ENCODE results near the gene CLIP4.

Gene CLIP4

DNA sequence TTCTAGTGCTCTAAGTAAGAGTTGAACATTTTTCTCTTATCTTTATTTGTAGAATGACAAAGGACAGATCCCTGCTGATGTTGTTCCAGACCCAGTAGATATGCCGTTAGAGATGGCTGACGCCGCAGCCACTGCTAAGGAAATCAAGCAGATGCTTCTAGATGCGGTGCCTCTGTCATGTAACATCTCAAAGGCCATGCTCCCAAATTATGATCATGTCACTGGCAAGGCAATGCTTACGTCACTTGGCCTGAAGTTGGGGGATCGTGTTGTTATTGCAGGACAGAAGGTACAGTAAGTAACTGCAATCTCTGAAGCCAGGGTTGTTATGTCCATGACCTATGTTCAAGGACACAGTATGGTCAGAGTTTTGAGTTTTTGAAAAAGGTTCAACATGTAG, 28.4 kb downstream of the CLIP4 start:
- no peak for DNase-seq

DNA sequence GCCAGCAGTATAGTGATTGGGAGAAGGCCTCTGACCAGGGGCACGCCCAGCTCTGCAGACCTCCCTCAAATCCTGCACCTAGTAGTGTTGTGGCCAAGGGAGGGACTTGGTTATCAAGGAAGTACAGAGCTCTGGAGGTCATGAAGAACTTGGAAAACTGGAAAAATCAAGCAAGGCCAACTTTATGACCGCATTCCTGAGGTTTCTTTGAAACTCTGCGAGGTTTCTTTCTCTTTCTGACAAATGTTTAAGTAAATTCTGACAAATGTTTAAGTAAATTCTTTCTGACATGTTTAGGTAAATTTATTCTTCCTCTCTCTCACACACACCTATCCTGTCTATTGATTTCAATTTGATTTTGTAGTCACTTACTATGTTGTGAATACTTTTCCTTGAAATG, 31.0 kb downstream of the CLIP4 start:
- no peak for DNase-seq

DNA sequence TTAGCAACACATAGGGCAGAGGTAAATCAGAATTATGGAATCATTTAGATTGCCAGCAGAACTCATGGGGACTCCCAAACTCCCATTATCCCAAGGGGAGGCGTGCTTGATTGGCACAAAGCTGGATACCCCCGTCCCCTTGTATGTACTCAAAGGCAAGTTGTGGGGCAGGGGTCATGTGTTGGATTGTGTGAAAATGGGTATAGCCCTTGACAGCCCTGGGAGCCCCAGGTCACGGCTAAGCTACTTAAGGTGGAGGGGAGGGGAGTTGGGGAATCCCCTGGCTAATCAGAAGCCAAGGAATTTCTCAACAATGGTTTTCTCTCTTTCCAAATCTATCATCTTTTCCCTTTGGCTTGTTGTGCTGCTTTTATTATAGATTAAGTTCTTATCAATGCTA, 32.7 kb downstream of the CLIP4 start:
- DNase-seq = no peak

DNA sequence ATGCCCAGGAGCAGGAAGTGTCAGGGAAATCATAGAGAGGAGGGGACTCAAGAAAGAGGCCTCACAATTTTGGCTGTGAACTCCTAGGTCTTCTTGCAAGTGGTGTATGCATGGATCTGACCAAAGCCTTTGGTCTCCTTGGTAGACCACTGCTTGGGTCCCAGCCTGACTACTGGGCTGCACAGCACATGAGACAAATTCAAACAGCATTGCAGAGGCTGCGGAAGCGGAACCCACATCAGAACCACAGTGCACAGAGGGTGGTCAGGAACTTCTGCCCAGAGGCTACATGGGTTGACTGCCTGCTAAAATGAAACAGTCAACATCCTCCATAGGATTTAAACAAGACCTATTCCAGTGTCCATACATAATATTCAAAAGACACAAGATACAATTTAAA, 39.4 kb downstream of the CLIP4 start:
- no peak for DNase-seq

DNA sequence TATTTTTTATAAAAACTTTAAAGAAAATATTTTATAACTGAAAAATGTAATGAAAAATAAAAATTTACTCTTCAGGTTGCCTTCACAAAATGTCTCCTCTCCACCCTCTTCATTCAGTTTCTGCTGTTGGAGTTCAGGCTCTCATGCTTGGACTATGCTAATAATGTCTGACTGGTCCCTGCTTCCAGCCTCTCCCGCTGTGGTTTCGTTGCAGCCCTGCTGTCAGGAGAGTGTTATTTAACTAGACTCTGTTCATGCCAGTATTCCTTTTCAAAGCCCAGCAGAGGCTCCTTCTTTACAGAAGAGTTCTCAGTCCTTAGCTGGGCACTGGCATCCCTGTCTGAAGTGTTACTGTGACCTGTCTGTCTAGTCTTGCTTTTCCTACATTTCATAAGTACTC, 40.4 kb downstream of the CLIP4 start:
- no peak for DNase-seq

DNA sequence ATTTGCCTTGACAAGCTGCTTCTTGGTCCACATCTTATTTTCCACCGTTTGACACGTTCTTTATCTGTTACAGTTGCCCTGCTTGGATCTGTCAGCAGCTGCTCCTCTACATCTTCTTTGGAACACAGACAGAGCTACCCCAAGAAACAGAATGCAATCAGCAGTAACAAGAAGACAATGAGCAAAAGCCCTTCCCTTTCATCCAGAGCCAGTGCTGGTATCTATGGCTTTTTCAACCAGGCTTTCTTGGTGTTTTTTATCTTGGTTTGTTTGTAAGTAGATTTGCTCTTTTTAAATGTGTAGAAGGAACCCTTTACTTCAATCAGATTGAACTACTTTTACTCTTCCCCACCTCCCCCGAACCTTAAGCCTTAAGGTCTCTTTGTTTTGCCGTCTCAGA, 41.9 kb downstream of the CLIP4 start:
- DNase-seq = no peak

DNA sequence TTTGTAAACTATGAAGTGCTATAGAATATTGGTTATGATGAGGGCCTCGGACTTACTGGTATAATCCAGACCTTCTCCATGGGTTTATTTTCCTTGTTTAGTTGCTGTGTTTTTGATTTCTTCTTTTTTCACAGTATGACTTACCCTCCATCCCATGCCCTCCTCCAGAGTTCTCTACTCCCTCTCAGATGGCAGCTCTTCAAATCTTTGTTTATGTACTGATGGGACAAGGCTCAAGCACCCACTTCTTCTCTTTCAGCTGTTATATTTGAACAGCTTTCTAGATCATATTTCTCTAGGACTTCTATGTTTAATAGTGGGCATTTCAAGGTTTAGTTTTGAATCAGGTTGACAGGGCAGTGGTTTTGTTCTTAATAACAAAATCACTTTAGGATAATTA, 43.9 kb downstream of the CLIP4 start:
- no peak for DNase-seq

DNA sequence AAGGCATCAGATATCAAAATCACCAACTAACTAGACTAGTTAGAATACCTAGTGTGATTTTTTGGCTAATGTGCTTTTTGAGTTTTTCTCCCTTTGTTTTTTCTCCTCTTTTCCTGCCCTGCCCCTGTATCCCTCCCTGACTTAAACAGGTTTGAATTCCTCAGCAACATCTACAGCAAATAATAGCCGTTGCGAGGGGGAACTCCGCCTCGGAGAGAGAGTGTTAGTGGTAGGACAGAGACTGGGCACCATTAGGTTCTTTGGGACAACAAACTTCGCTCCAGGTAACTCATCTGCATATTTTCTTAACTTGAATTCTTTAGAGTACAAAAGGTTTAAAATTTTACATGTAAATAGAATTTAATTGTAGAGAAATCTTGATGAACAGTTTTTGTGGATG, 45.0 kb downstream of the CLIP4 start:
- no peak for DNase-seq

DNA sequence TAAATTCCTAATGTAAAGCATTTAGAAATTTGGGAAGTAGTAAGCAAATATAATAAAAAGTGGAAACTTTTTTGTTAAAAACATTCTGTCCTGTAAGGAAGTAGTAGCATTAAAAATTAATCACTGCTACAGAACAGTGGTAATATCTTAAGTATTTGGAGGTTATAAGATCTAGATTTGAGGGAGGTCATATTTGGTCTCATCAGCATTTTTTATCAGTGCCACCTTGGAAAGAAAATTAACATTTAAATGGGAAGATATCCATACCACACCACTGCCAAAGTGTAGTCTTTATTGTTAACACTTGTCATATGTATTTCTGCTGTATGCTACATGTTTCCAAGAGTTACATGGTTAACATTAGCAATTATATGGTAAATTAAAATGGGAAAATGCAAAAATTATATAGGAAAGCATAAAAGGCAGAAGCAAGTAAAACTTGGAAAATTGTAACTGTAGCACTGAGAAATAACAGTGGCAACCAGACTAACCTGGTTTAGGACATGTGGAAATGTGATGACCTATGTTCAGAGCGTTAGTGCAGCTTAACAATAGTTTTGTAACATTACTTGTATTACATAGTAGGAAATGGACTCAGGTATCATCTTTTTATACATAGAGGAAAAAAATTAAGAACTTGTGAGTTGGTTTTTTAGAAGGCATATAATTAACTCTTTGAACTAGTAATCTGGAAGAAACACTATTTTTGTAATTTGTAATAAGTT, 47.2 kb downstream of the CLIP4 start:
- no peak for DNase-seq

DNA sequence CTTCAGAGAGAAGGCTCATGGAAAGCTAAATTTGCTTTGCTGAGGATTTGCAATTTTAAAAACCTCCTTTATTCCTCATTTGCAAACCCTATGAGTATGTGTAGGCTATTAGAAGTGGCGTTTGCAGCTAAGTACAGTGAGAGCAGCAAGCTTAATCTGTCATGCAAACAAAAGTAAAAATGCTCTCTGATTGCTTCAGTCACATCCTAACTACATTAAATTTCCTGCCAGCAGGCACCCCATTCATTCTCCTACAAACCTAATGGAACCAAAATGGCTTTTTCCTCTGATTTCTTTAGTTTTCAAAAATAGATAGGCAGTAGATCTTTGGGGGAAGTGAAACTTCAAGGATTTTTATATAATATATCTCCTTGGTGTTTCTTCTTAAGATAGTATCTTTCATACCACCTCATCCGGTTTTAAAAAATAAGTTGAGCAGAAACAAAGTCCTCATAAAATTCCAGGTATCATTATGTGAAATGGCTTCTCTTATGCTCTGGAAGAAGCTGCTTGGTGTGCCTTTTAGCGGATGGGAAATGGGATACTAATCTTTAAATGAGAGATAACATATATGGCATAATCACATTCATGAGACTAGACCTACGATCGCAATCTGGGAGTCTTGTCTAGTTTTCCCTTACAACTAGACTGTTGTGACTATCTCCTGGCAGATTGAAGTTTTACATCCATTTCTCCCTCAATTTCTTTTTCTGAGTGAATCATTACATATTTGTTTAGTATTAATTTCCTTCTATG, 49.1 kb downstream of the CLIP4 start:
- DNase-seq = no peak

DNA sequence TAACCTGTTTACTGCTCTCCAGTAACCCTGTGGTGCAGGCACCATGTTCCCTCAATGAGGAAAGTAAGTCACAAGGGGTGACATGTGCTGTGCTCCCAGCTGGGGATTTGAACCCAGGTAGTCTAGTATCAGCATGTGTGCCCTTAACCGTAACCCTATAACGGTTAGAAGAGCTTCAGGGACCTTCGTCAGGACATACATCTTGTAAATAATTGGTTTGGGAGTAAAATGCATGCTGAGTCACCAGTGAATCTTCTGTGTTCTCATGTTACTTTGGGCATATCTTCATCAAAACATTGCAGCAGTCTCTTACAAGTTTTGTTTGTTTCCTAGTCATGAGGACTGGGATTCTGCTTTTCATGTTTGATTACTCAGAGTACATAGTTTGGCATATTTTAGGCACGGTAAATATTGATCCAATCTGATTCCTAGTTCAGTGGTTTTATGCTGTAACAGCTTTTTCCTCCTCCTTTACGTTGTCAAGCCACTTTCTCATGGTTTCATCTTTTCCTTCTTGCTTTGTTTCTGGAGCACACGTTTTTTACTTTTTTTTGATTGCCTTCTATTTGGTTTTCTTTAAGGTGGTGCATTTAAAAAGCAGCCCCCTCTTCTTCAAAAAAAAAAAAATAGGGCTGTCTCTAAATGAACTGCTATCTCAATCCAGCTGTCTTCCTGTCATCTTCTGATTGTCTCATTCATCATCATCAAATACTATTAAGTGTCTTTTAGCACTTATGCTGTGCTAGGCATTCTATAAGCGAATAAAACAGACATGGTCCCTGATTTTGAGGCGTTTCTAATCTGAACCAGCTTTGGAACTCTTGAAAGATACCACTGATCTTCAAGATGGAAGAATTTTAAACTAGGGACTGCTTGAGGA, 50.4 kb downstream of the CLIP4 start:
- no peak for DNase-seq

DNA sequence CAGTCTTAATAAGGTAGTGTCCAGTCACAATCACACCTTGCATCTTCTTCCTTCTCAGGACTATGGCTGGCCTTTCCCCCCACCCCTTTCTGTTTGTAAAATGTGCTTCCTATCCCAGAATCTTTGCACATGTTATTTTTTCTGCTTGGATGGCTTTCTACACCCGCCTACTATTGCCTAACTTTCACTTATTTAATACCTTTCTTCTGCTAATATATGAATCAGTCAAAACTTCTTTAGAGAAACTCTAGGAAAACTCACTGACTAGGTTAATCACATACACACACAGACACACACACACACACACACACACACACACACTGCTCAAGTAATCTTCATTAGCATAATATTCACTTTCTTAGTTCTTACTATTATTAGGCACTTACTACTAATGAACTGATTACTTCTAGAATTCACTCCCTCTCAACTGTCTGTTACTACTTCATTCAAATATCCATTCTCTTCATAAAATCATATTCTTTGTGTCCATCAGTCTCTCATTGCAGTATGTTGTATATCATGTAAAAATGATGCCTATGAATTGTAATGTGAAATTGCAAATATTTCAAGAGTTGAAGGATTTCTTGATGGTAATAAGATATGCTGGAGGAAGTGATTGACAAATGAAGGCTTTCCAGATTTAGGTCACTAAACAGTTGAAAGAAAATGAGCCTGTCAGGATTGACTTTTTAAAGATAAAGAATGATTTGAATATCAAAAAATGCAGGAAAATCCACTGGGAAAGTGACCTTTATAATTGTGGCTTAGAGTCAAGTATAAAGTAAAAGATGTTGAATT, 51.2 kb downstream of the CLIP4 start:
- no peak for DNase-seq

DNA sequence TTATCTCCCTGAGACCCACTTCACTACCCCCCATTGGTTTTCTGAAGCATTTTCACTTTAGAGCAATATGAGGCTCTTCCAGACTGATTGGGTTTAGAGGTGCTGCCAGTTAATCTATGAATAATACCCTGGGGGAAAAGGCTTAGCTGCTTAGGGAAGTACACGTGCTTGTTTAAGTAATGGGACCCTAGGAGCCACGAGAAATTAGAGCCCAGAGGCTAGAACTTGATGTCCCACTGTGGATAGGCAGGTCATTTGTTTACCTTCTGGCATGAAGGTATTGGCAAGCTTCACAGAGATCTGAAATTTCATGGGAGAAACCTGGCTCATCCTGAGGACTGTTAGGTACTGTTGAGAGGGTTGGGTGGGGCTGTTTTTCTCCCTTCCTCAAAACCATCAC, 59.7 kb downstream of the CLIP4 start:
- no peak for DNase-seq

DNA sequence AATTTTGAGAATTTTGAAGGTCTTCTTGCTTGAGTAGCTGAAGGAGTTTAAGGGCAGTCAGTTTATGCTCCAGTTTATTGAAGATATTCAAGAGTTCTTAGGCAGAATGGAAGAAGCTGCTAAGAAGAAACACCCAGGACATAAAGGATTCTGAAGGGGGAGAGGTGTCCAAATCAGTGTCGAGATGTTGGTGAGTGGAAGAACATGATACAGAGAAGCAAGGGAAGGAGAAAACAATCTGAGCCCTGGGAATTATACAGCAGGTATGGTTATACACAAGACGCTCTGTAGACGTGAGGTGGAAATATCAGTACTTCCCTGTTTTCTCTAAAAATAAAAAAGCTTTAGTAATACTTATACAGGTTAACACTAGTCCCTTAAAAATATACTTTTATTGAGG, 60.1 kb downstream of the CLIP4 start:
- DNase-seq = no peak

DNA sequence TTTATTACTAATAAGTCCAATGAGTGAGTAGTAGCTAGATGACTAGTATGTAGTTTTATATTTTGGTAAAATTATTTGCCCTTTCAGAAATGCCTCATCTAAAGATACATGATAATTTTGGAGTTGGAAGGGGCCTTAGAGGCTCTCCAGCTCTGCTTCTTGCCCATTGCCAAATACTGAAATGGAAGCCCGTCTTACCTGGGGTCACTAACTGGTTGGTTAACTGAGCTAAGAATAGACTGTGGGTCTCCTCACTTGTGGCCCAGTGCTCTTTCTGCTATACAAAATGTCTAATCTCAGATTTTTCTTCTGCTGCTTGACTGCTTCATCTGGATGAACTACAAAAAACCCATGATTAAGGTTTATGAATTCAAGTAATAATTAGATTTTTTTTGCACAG, 67.1 kb downstream of the CLIP4 start:
- DNase-seq = no peak

DNA sequence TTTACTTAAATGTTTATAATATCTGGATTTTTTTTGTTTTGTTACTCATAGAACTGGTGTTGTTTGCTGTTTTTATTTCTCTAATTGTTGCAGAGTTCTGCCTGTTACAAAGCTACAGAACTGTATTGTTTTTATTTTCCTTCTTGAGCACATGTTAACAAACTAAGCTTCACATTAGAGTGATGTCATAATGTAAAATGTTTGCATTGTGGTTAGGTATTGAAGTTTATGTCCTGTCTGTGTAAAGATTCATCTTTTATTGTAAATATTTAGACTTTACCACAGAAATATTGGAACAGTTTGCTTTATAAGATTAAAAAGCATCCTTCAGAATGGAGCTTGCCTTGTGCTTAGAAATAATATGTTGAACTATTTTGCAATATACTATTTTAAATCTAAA, 67.7 kb downstream of the CLIP4 start:
- no peak for DNase-seq

DNA sequence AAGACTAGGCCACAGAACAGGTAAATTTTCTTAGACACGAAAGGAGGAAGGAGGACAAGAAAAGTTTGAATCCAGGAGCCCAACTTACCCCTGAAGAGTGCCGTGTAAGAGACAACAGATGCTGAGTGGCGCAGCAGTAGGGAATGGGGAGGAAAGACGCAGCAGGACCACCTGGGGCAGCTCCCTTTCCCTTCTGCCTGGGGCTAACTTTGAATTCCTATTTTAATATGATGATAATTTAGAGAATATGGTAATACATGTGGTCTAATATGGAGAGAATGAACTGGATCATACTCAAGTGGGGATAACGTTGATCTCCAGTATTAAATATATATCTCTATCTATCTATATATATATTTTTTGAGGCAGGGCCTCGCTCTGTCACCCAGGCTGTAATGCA, 69.3 kb downstream of the CLIP4 start:
- DNase-seq = no peak

DNA sequence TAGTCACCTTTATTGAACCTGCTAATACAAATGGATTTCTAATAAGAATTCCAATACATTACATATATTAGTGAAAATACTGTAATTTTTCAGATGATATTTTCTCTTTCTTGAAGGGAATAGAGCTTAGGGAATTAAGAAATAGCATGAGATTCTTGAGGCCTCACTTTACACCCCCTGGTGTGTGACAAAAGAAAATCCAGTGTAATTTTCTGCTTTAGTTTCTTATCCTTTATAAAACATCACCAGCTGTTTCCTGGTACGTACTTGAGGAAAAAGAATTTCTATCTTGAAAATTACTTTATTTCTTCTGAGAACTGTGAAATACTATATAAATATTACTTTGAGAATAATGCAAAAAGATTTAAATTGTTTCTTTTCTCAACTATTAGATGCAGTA, 71.6 kb downstream of the CLIP4 start:
- DNase-seq = no peak

DNA sequence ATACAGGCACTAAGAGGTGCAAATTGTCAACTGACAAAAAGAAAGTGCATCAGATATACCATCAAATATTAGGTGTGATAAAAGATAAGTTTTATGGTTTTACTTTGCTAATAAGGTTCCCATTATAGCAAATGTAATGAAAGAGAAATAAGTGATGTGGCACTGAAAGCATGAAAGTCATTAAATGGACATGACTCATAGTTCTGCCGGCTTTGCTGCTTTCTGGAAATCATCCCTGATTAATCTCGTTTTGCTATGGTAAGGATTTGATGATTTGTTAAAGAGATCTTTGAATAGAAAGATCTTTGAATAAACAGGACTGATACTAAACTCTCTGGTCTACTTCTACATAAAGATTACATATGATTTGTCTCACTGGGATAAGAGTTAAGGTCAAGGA, 72.7 kb downstream of the CLIP4 start:
- DNase-seq = no peak

DNA sequence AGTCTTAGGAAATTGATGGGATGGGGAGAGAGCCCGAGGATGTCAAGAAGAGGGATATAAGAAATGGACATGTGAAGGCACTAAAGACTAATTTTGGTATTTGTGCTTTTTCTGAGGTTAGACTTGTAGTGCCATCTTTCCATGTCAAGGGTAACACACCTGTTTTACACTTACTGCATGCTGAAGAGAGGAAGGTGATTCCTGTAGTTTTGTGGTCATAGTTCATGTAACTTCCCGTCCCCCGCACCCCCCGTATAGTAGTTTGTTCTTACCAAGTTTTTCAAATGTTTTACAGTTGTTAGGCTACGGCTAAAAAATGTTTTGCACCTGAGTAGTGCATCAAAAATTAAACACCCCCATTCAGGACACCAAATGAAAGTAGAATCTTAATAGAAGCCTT, 73.8 kb downstream of the CLIP4 start:
- DNase-seq = no peak

DNA sequence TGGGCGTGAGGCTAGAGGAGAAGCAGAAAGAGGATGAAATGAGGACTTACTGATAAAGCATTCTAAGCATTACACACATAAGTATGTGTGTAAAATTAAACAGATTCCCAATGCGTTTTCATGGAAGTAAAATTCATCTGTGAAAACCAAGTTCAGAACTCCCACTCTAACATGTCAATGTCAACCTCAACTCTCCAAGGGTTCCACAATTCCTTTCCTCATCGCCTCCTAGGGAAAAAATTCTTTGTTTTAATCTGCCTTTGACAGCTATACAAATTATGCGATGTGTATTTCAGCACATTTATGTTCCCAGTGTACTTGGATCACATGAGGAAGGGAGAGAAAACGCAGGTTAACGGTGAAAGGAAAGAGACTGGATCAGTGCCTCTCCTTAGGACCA, 76.6 kb downstream of the CLIP4 start:
- no peak for DNase-seq

DNA sequence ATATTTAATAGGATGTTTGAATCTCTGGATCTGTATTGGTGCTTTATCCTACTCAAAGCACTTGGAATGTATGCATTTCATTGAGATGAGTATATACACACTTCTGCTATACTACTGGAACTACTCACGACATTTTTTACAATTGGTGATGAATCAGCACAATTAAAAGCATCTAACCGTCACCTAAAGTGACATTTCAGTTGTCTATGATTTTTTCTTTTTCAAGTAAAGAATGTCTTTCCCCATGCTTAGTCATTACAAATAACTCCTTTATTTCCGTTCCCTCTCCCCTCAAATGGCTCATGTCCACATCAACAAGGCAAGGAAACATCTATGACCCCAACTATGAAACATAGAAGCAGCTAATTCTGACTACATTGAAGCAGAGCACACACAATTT, 77.3 kb downstream of the CLIP4 start:
- DNase-seq = no peak

DNA sequence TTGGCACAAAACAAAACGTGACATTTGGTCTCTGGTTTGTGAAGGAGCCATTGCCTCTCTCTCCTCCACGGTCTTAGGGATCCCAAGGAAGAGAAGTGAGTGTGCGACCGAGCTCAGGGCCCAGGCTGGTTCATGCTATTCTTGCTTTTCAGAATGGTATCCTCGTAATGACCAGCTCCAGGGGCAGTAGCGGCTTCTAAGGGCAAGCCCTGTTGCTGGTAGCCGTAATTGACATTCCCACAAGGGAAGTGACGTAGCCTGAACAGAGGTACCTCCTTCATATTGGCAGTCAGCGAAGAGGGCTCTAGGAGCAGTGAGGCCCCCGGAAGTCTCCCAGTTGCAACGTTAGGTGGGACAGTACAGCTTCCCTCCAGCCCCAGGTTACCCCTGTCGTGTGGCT, 77.9 kb downstream of the CLIP4 start:
- no peak for DNase-seq
